Measurements from ENCODE around the gene TEX9. TPM values are rescaled to one million over a fixed set of nuclear protein-coding genes. Genes with fewer than 3 reads are reported as not detected.

Gene TEX9
- total RNA-seq, 1 donor from 2014 or later, result 8.8 TPM

DNA sequence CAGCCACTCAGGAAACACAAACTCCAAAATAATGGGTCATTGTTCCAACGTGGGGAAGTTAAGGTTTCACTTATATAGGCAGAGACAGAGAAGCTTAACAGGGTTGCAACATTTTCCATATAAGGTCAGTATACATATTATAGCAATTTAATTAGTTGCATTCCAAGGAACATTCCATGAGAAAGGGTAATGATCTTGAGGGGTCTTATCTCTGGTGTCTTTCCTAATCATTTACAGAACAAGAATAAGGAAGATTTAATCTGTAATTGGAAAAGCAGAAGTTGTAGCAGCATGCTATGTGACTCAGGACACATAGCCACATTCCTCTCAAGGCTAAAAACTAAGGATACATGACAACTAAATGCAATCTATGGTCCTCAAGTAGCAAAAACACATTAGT, 94.8 kb downstream of the TEX9 start:
- Histone ChIP-seq H3K36me3 (ENCODE audit: control insufficient read depth, insufficient read depth, low read length) (no peaks in the 10 kb centered on the region), H3K27me3 (ENCODE audit: control insufficient read depth, insufficient read depth, low read length) (no peaks in the 10 kb centered on the region), H3K4me3 (ENCODE audit: low read depth, low read length) (no peak overlapping the region)
- no peak for DNase-seq (ENCODE audit: low read depth)
- TF ChIP-seq, protein P1, sequence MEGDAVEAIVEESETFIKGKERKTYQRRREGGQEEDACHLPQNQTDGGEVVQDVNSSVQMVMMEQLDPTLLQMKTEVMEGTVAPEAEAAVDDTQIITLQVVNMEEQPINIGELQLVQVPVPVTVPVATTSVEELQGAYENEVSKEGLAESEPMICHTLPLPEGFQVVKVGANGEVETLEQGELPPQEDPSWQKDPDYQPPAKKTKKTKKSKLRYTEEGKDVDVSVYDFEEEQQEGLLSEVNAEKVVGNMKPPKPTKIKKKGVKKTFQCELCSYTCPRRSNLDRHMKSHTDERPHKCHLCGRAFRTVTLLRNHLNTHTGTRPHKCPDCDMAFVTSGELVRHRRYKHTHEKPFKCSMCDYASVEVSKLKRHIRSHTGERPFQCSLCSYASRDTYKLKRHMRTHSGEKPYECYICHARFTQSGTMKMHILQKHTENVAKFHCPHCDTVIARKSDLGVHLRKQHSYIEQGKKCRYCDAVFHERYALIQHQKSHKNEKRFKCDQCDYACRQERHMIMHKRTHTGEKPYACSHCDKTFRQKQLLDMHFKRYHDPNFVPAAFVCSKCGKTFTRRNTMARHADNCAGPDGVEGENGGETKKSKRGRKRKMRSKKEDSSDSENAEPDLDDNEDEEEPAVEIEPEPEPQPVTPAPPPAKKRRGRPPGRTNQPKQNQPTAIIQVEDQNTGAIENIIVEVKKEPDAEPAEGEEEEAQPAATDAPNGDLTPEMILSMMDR (IDR thresholded peaks at IDR 0.05; ENCODE audit: insufficient read depth, low read length, poor library complexity, severe bottlenecking), result no peak

DNA sequence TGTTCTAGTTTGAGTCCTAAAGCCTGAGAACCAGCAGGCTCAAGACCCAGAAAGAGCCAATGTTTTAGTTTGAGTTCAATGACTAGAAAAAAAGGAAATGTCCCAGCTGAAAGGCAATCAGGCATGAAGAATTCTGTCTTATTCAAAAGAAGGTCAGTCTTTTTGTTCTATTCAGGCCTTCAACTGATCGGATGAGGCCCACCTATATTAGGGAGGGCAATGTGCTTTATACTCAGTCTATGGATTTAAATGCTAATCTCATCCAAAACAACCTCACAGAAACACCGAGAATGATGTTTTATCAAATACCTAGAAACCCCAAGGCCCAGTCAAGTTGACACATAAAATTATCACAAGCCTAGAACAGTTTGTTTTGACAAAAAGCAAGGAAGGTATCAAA, 95.7 kb downstream of the TEX9 start:
- no peaks in the 10 kb centered on the region for H3K36me3 ChIP-seq (ENCODE audit: control insufficient read depth, insufficient read depth, low read length)
- H3K27me3 ChIP-seq (ENCODE audit: control insufficient read depth, insufficient read depth, low read length), result no peaks in the 10 kb centered on the region
- no peak overlapping the region for H3K4me3 ChIP-seq (ENCODE audit: low read depth, low read length)
- no peak for DNase-seq (ENCODE audit: low read depth)
- TF ChIP-seq, protein P1 (IDR thresholded peaks at IDR 0.05; ENCODE audit: insufficient read depth, low read length, poor library complexity, severe bottlenecking), result no peak

DNA sequence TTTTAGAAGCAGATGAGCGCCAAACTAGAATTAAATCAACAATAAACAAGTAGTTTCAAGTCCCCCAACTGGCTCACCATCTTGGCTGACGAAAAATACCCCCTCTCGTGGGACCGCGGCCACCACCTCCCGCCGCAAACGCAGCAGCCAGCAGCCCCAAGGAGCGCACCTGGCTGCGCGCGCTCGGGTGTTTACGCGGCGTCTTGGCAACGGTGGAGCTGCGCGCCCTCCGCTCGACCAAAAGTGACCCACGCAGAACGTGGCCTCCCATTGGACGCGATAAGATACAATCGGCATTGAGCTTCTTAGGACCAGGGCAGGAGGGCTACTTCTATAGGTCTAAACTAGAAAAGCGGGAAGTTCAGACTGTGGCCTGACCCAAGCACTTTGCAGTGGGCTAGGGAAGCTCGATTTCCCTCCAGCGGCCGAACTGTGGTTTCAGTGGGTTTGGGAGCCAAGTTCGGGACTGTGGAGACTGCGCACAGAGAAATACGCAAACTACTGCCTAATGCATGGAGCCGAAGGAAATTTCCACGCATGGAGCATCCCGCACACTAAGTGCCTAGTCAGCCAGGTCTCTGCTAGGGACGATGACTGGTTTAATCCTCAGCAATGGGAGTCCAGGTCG, 99.8 kb downstream of the TEX9 start, which contains the start of gene MNS1:
Gene MNS1, minus strand, starts transcription at position 245 of the 628 bp plus-strand sequence. Its CDS starts 165 bp downstream, at position 80.
- H3K36me3 ChIP-seq (ENCODE audit: control insufficient read depth, insufficient read depth, low read length), result no peaks in the 10 kb centered on the region
- peak within 1 kb of the TSS; percentile 67 for H3K4me3 ChIP-seq (ENCODE audit: low read depth, low read length)
- no peaks in the 10 kb centered on the region for H3K27me3 ChIP-seq (ENCODE audit: control insufficient read depth, insufficient read depth, low read length)
- DNase-seq (ENCODE audit: low read depth), result peak; percentile 93
- TF ChIP-seq, protein P1 (IDR thresholded peaks at IDR 0.05; ENCODE audit: insufficient read depth, low read length, poor library complexity, severe bottlenecking), result no peak

DNA sequence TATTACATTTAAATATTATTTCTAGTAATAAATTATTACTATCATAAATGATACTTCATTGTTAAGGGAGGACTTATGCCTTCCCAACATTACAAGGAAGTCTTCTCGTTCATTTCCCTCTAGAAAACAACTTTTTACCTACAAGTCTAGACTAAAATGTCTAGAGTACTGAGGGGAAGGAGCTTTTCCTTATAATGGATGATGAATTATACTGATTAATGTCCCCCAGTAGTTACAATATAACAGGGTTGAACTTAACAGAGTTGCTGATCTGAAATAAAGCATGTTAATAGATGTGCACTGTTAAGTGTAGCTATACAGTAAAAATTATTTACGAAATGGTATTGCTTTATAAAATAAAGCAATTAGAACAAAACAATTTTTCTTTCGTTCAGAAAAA, 102.4 kb downstream of the TEX9 start:
- no peaks in the 10 kb centered on the region for H3K27me3 ChIP-seq (ENCODE audit: control insufficient read depth, insufficient read depth, low read length)
- DNase-seq (ENCODE audit: low read depth), result no peak
- H3K4me3 ChIP-seq (ENCODE audit: low read depth, low read length), result no peak overlapping the region
- TF ChIP-seq, protein P1 (IDR thresholded peaks at IDR 0.05; ENCODE audit: insufficient read depth, low read length, poor library complexity, severe bottlenecking), result no peak
- no peaks in the 10 kb centered on the region for H3K36me3 ChIP-seq (ENCODE audit: control insufficient read depth, insufficient read depth, low read length)

DNA sequence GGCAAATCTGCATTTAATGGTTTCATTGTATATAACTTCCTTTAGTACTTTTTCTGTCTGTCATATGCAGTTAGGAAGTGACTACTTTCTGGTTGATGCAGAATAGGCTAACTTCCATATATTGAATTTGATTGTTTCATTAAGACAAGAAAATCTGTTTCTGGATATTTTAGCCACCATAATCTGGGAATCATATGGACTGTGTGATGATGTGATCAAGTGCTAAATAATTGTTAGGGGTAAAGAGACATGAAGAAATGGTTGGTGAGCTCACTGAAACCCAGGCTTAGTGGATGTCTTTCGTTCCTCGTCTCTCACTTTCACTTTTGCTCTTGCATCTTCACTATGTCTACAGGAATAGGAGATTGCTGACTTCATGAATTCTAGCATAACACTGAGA, 103.2 kb downstream of the TEX9 start:
- no peak overlapping the region for H3K4me3 ChIP-seq (ENCODE audit: low read depth, low read length)
- DNase-seq (ENCODE audit: low read depth), result no peak
- H3K27me3 ChIP-seq (ENCODE audit: control insufficient read depth, insufficient read depth, low read length), result no peaks in the 10 kb centered on the region
- H3K36me3 ChIP-seq (ENCODE audit: control insufficient read depth, insufficient read depth, low read length), result no peaks in the 10 kb centered on the region
- TF ChIP-seq, protein P1 (IDR thresholded peaks at IDR 0.05; ENCODE audit: insufficient read depth, low read length, poor library complexity, severe bottlenecking), result no peak

DNA sequence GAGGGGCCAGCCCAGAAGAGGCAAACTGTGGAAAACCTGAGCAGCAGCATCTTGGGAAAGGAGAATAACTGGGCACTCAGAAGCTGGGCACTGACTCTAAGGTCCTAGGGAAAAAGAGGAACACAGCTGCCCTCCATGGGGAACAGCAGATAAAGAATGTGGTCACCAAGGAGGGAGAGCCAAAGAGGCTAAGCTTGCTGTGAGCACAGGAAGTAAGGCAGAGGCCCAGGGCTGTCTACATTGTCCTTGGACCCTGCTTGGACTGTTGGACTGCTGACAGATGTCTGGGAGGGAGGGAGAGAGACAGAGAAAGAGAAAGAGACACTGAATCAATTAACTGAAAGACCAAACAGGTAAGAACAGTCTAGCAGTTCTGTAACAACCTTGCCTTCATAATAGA, 104.3 kb downstream of the TEX9 start:
- H3K36me3 ChIP-seq (ENCODE audit: control insufficient read depth, insufficient read depth, low read length), result no peaks in the 10 kb centered on the region
- TF ChIP-seq, protein P1 (IDR thresholded peaks at IDR 0.05; ENCODE audit: insufficient read depth, low read length, poor library complexity, severe bottlenecking), result no peak
- no peaks in the 10 kb centered on the region for H3K27me3 ChIP-seq (ENCODE audit: control insufficient read depth, insufficient read depth, low read length)
- H3K4me3 ChIP-seq (ENCODE audit: low read depth, low read length), result no peak overlapping the region
- no peak for DNase-seq (ENCODE audit: low read depth)
